GM23338 (cell line): ENCODE results near the gene DLX2. TPM values are rescaled to one million over a fixed set of nuclear protein-coding genes. Genes with fewer than 3 reads are reported as not detected.

ENCODE experiments used
- ATAC-seq: fragments of 200-7000 bp; cut with Tn5 transposase; 3 replicates; pipeline ENCODE4 v1.9.1; 2020
- DNase-seq: peaks from one replicate; pipeline ENCODE4 v3.0.0-alpha.2; 2015; ENCODE audit warnings: low spot score
- H2AFZ ChIP-seq: fragments of 200-600 bp; sonication (generic); 2 replicates; pipeline ENCODE4 v1.8.0; 2016; ENCODE audit warnings: antibody characterized with exemption, mild to moderate bottlenecking, moderate library complexity
- H3F3A ChIP-seq: fragments of 200-600 bp; sonication (generic); replicated peaks from 2 replicates; pipeline ENCODE4 v1.8.0; 2017; ENCODE audit warnings: antibody characterized with exemption, mixed run types, low read depth
- H3K27ac ChIP-seq: fragments of 200-600 bp; sonication (generic); 2 replicates; pipeline ENCODE4 v1.6.1; 2016; ENCODE audit warnings: low read depth
- H3K27me3 ChIP-seq: fragments of 200-600 bp; sonication (generic); 2 replicates; pipeline ENCODE4 v1.8.0; 2016; ENCODE audit warnings: mild to moderate bottlenecking, mixed run types, moderate library complexity; ENCODE audit not compliant: insufficient read depth
- H3K36me3 ChIP-seq: fragments of 200-600 bp; sonication (generic); 2 replicates; pipeline ENCODE4 v1.8.0; 2016; ENCODE audit warnings: mild to moderate bottlenecking; ENCODE audit not compliant: insufficient read depth
- H3K4me1 ChIP-seq: fragments of 200-600 bp; sonication (generic); 2 replicates; pipeline ENCODE4 v1.8.0; 2016; ENCODE audit warnings: mild to moderate bottlenecking, moderate library complexity; ENCODE audit not compliant: insufficient read depth
- H3K4me2 ChIP-seq: fragments of 200-600 bp; sonication (generic); 2 replicates; pipeline ENCODE4 v1.7.1; 2017; ENCODE audit warnings: mixed run types
- H3K4me3 ChIP-seq: fragments of 200-600 bp; sonication (generic); 2 replicates; pipeline ENCODE4 v1.6.1; 2016; ENCODE audit warnings: mixed run types
- H3K79me2 ChIP-seq: fragments of 200-600 bp; sonication (generic); replicated peaks from 2 replicates; pipeline ENCODE4 v1.8.0; 2017; ENCODE audit warnings: mild to moderate bottlenecking; ENCODE audit not compliant: insufficient read depth
- H3K9me2 ChIP-seq: fragments of 200-600 bp; sonication (generic); 2 replicates; pipeline ENCODE4 v1.8.0; 2017; ENCODE audit not compliant: insufficient read depth
- H4K20me1 ChIP-seq: fragments of 200-600 bp; sonication (generic); replicated peaks from 2 replicates; pipeline ENCODE4 v1.8.0; 2017; ENCODE audit warnings: mild to moderate bottlenecking; ENCODE audit not compliant: insufficient read depth
- H3K27ac Mint-ChIP-seq: 2 replicates; pipeline ENCODE4 v1.8.0; 2020; ENCODE audit warnings: inconsistent platforms, mild to moderate bottlenecking, moderate library complexity, mixed read lengths
- H3K27me3 Mint-ChIP-seq: 3 replicates; pipeline ENCODE4 v1.8.0; 2022; ENCODE audit warnings: low read depth, mild to moderate bottlenecking, moderate library complexity, mixed read lengths, inconsistent platforms; ENCODE audit not compliant: insufficient read depth, poor library complexity
- H3K36me3 Mint-ChIP-seq: 3 replicates; pipeline ENCODE4 v1.8.0; 2021; ENCODE audit warnings: low read depth, mild to moderate bottlenecking, inconsistent platforms, moderate library complexity, mixed read lengths
- H3K4me1 Mint-ChIP-seq: 3 replicates; pipeline ENCODE4 v1.8.0; 2020; ENCODE audit warnings: mild to moderate bottlenecking, inconsistent platforms, mixed read lengths
- H3K4me3 Mint-ChIP-seq: 3 replicates; pipeline ENCODE4 v1.8.0; 2021; ENCODE audit warnings: moderate library complexity, mild to moderate bottlenecking, inconsistent platforms, mixed read lengths
- H3K9me3 Mint-ChIP-seq: 3 replicates; pipeline ENCODE4 v1.8.0; 2020; ENCODE audit warnings: moderate library complexity, mild to moderate bottlenecking, inconsistent platforms, mixed read lengths
- CREB1 ChIP-seq: fragments of 250-450 bp; sonication (Bioruptor Pico); IDR thresholded peaks from 2 replicates; pipeline ENCODE4 v1.5.0; 2020; ENCODE audit warnings: low read depth, mild to moderate bottlenecking, moderate library complexity
- CTCF ChIP-seq, 2 experiments: fragments of 200-600 bp in 1 of 2; sonication (generic) in 1 of 2; conservative IDR thresholded peaks; 2 replicates each; pipeline versions ENCODE4 v1.5.1 to v1.6.1; 2016 to 2017; ENCODE audit warnings: antibody characterized with exemption in 2 of 2, low read depth in 2 of 2, mild to moderate bottlenecking in 2 of 2, moderate library complexity in 1 of 2
- ETS1 ChIP-seq: IDR thresholded peaks from 2 replicates; pipeline ENCODE4 v1.6.1; 2016; ENCODE audit warnings: antibody characterized with exemption
- EZH2 ChIP-seq: fragments of 200-600 bp; sonication (generic); IDR thresholded peaks from one replicate; pipeline ENCODE4 v1.8.0; 2017; ENCODE audit warnings: antibody characterized with exemption, mild to moderate bottlenecking, low read depth; ENCODE audit not compliant: unreplicated experiment
- EZH2phosphoT487 ChIP-seq: fragments of 200-600 bp; sonication (generic); IDR thresholded peaks from one replicate; pipeline ENCODE4 v1.8.1; 2018; ENCODE audit warnings: antibody characterized with exemption; ENCODE audit not compliant: unreplicated experiment
- JUNB ChIP-seq: IDR thresholded peaks from one replicate; pipeline ENCODE4 v1.6.1; 2016; ENCODE audit warnings: antibody characterized with exemption; ENCODE audit not compliant: unreplicated experiment
- NANOG ChIP-seq: IDR thresholded peaks from 2 replicates; pipeline ENCODE4 v1.6.1; 2016; ENCODE audit warnings: antibody characterized with exemption, borderline replicate concordance
- POLR2AphosphoS5 ChIP-seq: IDR thresholded peaks from 2 replicates; pipeline ENCODE4 v1.6.1; 2016; ENCODE audit warnings: antibody characterized with exemption, low read depth
- REST ChIP-seq: IDR thresholded peaks from one replicate; pipeline ENCODE4 v1.6.1; 2018; ENCODE audit warnings: antibody characterized with exemption; ENCODE audit not compliant: unreplicated experiment
- STAT1 ChIP-seq: IDR thresholded peaks from one replicate; pipeline ENCODE4 v1.6.1; 2016; ENCODE audit warnings: antibody characterized with exemption; ENCODE audit not compliant: unreplicated experiment
- ZNF331 ChIP-seq: fragments of 250-450 bp; sonication (Bioruptor Pico); IDR thresholded peaks from 2 replicates; pipeline ENCODE4 v1.5.0; 2020; ENCODE audit warnings: low read depth, mild to moderate bottlenecking, moderate library complexity
- polyA plus RNA-seq: library from polyadenylated mRNA; unstranded; fragments of >200 nt; fragmentation: Nextera tagmentation; extraction: Ambion mirVana; gene quantifications from 2 replicates; pipeline ENCODE4 v1.2.1, GENCODE V29; 2016
- total RNA-seq: library from RNA; depleted of rRNA; stranded (reverse); fragments of >200 nt; shearing (Covaris generic); gene quantifications from 2 replicates; pipeline ENCODE4 v1.2.3, GENCODE V29; 2014

Gene DLX2
- total and polyA plus RNA-seq, 2 experiments from 2014 or later = 0.08 to 0.24 TPM

DNA sequence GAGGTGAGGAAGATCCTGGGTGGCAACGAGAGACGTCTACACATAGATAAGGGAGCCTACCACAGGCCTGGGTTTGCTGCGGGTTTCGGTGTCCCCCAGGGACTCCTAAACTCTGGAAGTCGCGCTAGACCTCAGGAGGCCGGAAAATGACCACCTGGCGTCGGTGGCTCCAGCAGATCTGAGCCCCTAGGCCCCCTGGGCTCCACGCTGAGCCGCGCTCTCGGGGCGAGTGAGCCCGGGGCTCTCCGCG lies 18.4 kb downstream of the DLX2 start (continued):
- TF ChIP-seq REST = no peak
- TF ChIP-seq EZH2 = no peak
- TF ChIP-seq STAT1 = no peak
- TF ChIP-seq JUNB = no peak
- no peak for TF ChIP-seq POLR2AphosphoS5
- no peak for TF ChIP-seq ETS1
- no peak for TF ChIP-seq CTCF (conservative IDR thresholded peaks at IDR 0.05; ENCODE audit: low read depth in 2 of 2)

DNA sequence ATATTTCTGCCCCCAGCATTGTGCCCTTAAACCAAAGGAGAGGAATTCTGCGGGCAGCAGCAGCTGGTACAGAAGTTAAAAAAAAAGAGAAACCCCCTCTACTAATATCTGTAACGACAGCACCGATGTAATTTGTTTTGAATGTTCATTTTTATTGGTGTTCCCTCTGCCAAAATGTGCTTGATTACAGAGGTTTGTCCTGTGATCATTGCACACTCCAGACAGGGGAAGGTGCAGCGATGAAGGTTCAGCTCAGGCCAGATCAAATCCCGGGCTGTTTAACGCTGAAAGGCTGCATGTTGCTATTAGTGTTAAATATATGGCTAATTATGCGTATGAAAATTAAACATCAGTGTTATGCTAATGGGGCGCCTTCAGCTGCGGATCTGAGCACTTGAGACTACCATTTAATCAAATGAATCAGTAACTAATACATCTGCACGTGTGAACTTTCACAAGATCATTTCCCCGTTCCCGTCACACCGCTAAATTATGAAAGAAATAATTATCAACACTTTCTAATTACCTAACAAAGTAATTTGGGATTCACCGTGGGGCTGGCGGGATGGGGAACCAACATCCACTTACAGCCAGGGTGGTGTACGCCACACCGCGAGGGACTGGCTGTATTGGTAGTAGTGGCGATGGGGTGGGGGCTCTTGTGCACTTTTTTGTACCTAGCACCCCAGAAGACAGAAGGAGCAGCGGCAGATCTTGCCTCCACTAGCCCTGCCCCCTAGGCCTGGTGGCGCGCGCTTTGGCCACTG lies 18.9 kb downstream of the DLX2 start:
- Histone ChIP-seq H2AFZ (peak overlapping the region; percentile 97), H3K36me3 (no peaks in the 10 kb centered on the region), H3K27me3 (peaks cover 100% of the 10 kb centered on the region), H3K4me2 (peak overlapping the region; percentile 87), H3K9me2 (no peaks in the 10 kb centered on the region), H3K4me1 (peaks cover 88% of the 10 kb centered on the region), H3F3A (peaks cover 70% of the 10 kb centered on the region), H3K79me2 (no peaks in the 10 kb centered on the region), H3K4me3 (peak overlapping the region; percentile 65), H3K27ac (no peak overlapping the region), H4K20me1 (peaks cover 45% of the 10 kb centered on the region)
- H3K27ac Mint-ChIP-seq = no peak overlapping the region
- no peak for ATAC-seq
- peak overlapping the region; percentile 83 for H3K4me3 Mint-ChIP-seq
- H3K36me3 Mint-ChIP-seq = no peaks in the 10 kb centered on the region
- DNase-seq = peak; percentile 12
- peaks cover 66% of the 10 kb centered on the region for H3K4me1 Mint-ChIP-seq
- TF ChIP-seq EZH2phosphoT487 (no peak), ZNF331 (CRISPR knock-in tag) (no peak), JUNB (no peak), STAT1 (no peak), CREB1 (CRISPR knock-in tag) (no peak), NANOG (no peak), EZH2 (peak; percentile 69), CTCF (conservative IDR thresholded peaks at IDR 0.05; ENCODE audit: low read depth in 2 of 2) (no peak)
- H3K27me3 Mint-ChIP-seq = peaks cover 100% of the 10 kb centered on the region
- H3K9me3 Mint-ChIP-seq = peaks cover 9% of the 10 kb centered on the region
